Hepatocyte (in vitro differentiated cells): ENCODE results near the gene PLEKHA6. TPM values are rescaled to one million over a fixed set of nuclear protein-coding genes. Genes with fewer than 3 reads are reported as not detected.

Experiments
- DNase-seq: peaks from one replicate; pipeline ENCODE4 v3.0.0-alpha.2; 2016; ENCODE audit warnings: low spot score
- H2AFZ ChIP-seq: fragments of 200-600 bp; sonication (generic); 2 replicates; pipeline ENCODE4 v1.6.0; 2016; ENCODE audit warnings: antibody characterized with exemption, mild to moderate bottlenecking
- H3K27ac ChIP-seq: fragments of 200-600 bp; sonication (generic); 2 replicates; pipeline ENCODE4 v1.5.1; 2016; ENCODE audit warnings: mild to moderate bottlenecking
- H3K27me3 ChIP-seq: fragments of 200-600 bp; sonication (generic); 2 replicates; pipeline ENCODE4 v1.6.1; 2016
- H3K36me3 ChIP-seq: fragments of 200-600 bp; sonication (generic); replicated peaks from 2 replicates; pipeline ENCODE4 v1.5.1; 2016; ENCODE audit warnings: low read depth; ENCODE audit not compliant: insufficient read depth
- H3K4me1 ChIP-seq: fragments of 200-600 bp; sonication (generic); 2 replicates; pipeline ENCODE4 v1.5.1; 2016; ENCODE audit warnings: mild to moderate bottlenecking, moderate library complexity; ENCODE audit not compliant: insufficient read depth
- H3K4me2 ChIP-seq: fragments of 200-600 bp; sonication (generic); 2 replicates; pipeline ENCODE4 v1.6.0; 2016
- H3K4me3 ChIP-seq: fragments of 200-600 bp; sonication (generic); 2 replicates; pipeline ENCODE4 v1.5.1; 2016; ENCODE audit warnings: mild to moderate bottlenecking
- H3K79me2 ChIP-seq: fragments of 200-600 bp; sonication (generic); 2 replicates; pipeline ENCODE4 v1.6.0; 2017; ENCODE audit warnings: mild to moderate bottlenecking
- H3K9me2 ChIP-seq: fragments of 200-600 bp; sonication (generic); replicated peaks from 2 replicates; pipeline ENCODE4 v1.6.0; 2017; ENCODE audit warnings: mild to moderate bottlenecking; ENCODE audit not compliant: insufficient read depth
- H3K9me3 ChIP-seq: fragments of 200-600 bp; sonication (generic); 2 replicates; pipeline ENCODE4 v1.5.1; 2016; ENCODE audit warnings: low read depth, mild to moderate bottlenecking
- H4K20me1 ChIP-seq: fragments of 200-600 bp; sonication (generic); 2 replicates; pipeline ENCODE4 v1.6.0; 2016; ENCODE audit warnings: mild to moderate bottlenecking; ENCODE audit not compliant: insufficient read depth, poor library complexity, severe bottlenecking
- CTCF ChIP-seq: fragments of 200-600 bp; sonication (generic); IDR thresholded peaks from 2 replicates; pipeline ENCODE4 v1.5.1; 2016; ENCODE audit warnings: antibody characterized with exemption, mild to moderate bottlenecking; ENCODE audit not compliant: poor library complexity
- EZH2 ChIP-seq: fragments of 200-600 bp; sonication (generic); IDR thresholded peaks from 2 replicates; pipeline ENCODE4 v1.6.1; 2016; ENCODE audit warnings: antibody characterized with exemption, mild to moderate bottlenecking, borderline replicate concordance
- EZH2phosphoT487 ChIP-seq: fragments of 200-600 bp; sonication (generic); IDR thresholded peaks from one replicate; pipeline ENCODE4 v1.6.1; 2018; ENCODE audit warnings: antibody characterized with exemption, mild to moderate bottlenecking, low read depth, moderate library complexity; ENCODE audit not compliant: unreplicated experiment, severe bottlenecking
- WGBS: methylation state at CpG from one replicate; pipeline ENCODE4 v1.1.6; 2016; ENCODE audit warnings: low lambda C conversion rate; ENCODE audit errors: missing lambda C conversion rate; 5-methylcytosine and 5-hydroxymethylcytosine counted together
- polyA plus RNA-seq: library from polyadenylated mRNA; unstranded; fragments of >200 nt; fragmentation: Nextera tagmentation; extraction: Ambion mirVana; gene quantifications from 2 replicates; pipeline ENCODE4 v1.2.1, GENCODE V29; 2016
- total RNA-seq: library from RNA; depleted of rRNA; stranded (reverse); fragments of >200 nt; gene quantifications from 2 replicates; pipeline ENCODE4 v1.2.3, GENCODE V29; 2014

The PLEKHA6 gene
- total and polyA plus RNA-seq, 2 experiments from 2014 or later = 14.3 to 31.5 TPM

GRCh38 chr1:204178487-204179281, 181.0 kb downstream of the PLEKHA6 start:
- Histone ChIP-seq H3K9me2 (no peaks in the 10 kb centered on the region), H3K79me2 (no peaks in the 10 kb centered on the region), H3K27me3 (peaks cover 4% of the 10 kb centered on the region), H4K20me1 (no peaks in the 10 kb centered on the region), H3K4me2 (no peak overlapping the region), H3K4me3 (no peak overlapping the region), H2AFZ (no peak overlapping the region), H3K9me3 (no peaks in the 10 kb centered on the region), H3K36me3 (no peaks in the 10 kb centered on the region), H3K27ac (no peak overlapping the region), H3K4me1 (no peaks in the 10 kb centered on the region)
- WGBS = 88% methylated on average over 7 of the region's 7 CpGs
- TF ChIP-seq EZH2 (no peak), CTCF (no peak), EZH2phosphoT487 (no peak)
- DNase-seq = no peak

GRCh38 chr1:204177133-204177532, 182.6 kb downstream of the PLEKHA6 start:
- Histone ChIP-seq H4K20me1 (no peaks in the 10 kb centered on the region), H3K9me3 (no peaks in the 10 kb centered on the region), H3K27me3 (peaks cover 4% of the 10 kb centered on the region), H2AFZ (no peak overlapping the region), H3K27ac (no peak overlapping the region), H3K4me3 (no peak overlapping the region), H3K79me2 (no peaks in the 10 kb centered on the region), H3K36me3 (no peaks in the 10 kb centered on the region), H3K9me2 (no peaks in the 10 kb centered on the region), H3K4me2 (no peak overlapping the region), H3K4me1 (no peaks in the 10 kb centered on the region)
- 72% methylated on average over 4 of the region's 4 CpGs for WGBS
- no peak for DNase-seq
- TF ChIP-seq EZH2phosphoT487 = no peak
- TF ChIP-seq CTCF = no peak
- no peak for TF ChIP-seq EZH2

GRCh38 chr1:204176049-204176448, 183.7 kb downstream of the PLEKHA6 start:
- TF ChIP-seq CTCF (no peak), EZH2phosphoT487 (no peak), EZH2 (no peak)

More at GRCh38 chr1:204176049-204176448, 183.7 kb downstream of the PLEKHA6 start:
- H3K79me2 ChIP-seq = no peaks in the 10 kb centered on the region
- H3K4me2 ChIP-seq = no peak overlapping the region
- H2AFZ ChIP-seq = no peak overlapping the region
- no peaks in the 10 kb centered on the region for H3K36me3 ChIP-seq
- no peaks in the 10 kb centered on the region for H4K20me1 ChIP-seq
- no peaks in the 10 kb centered on the region for H3K9me2 ChIP-seq
- H3K4me1 ChIP-seq = peaks cover 3% of the 10 kb centered on the region
- no peaks in the 10 kb centered on the region for H3K9me3 ChIP-seq
- H3K27ac ChIP-seq = no peak overlapping the region
- 87% methylated on average over 5 of the region's 5 CpGs for WGBS
- no peak overlapping the region for H3K4me3 ChIP-seq
- peaks cover 4% of the 10 kb centered on the region for H3K27me3 ChIP-seq
- no peak for DNase-seq
